HG03025 (cell line): ENCODE measurements around the gene NTRK2.
"Not testable (repeated sequence)": the region's sequence is repeated elsewhere in the genome, so short reads cannot be mapped to it uniquely, and the experiment has no call there.

Source experiments
- ATAC-seq: cut with Tn5 transposase; IDR thresholded peaks from one replicate; pipeline ENCODE4 v1.9.1; 2021; ENCODE audit warnings: mild to moderate bottlenecking, moderate library complexity; ENCODE audit not compliant: unreplicated experiment, low FRiP score

NTRK2 gene

DNA sequence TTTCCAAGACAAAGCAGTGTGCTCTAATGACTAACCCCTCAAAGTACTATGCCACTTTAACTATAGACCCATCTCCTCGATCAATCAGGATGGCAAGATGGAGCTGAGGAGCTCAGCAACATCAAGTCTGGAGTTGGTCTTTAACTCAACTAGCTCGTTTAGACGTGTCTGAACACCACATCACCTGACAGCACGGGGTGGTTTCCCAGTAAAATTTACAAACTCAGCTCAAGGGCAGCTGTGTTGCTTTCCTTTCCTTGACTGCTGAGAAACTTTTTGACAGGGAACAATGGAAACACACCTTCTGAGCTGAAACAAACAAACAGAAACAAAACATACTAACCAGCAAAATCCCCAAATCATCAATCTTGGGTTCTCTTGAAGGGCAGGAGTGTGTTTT lies 202.5 kb downstream of the NTRK2 start:
- no peak for ATAC-seq

GRCh38 chr9:84874022-84874421 lies 204.5 kb downstream of the NTRK2 start:
- no peak for ATAC-seq

- no peak for ATAC-seq
Measured at GRCh38 chr9:84874596-84874995, 205.1 kb downstream of the NTRK2 start.

DNA sequence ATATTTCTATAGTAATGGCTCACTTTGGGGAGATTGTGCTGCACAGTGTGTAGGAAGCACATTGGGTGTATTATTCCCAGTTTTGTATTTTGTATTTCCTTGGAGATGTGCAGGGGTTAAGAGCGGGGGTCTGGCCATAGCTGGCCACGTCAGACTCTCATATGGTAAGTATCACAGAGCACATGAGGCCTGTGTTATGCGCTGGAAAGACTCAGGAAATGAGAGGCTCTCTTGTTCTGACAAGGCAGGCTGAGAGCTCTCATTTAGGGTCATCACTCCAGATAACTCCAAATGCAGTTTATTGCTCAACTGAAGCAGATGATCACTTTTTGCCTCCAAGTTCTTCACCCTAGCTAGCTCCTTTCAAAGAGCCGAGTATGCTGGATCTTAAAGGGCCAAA lies 205.7 kb downstream of the NTRK2 start:
- ATAC-seq = no peak

- no peak for ATAC-seq
Measured at GRCh38 chr9:84879631-84880030, 210.1 kb downstream of the NTRK2 start.

GRCh38 chr9:84880835-84881234 lies 211.3 kb downstream of the NTRK2 start:
- ATAC-seq = no peak

DNA sequence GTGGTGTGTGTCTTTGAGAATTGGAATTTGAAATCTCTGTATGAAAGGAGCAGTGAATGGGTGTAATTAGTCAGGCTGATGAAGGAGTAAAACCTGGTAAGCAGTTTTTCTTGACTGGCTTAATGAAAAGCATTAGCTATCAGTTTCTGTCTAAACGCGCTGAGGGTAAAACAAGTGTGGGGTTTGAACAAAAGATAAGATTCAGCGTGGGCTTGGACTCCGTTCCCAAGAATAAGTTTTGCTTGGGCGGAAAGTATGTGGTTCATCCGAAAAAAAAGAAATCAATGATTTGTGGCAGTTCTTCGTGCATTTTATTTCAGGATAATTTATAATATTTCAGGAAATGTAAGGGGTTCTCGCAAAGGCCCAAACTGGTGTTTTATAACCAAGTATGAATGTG lies 217.3 kb downstream of the NTRK2 start:
- no peak for ATAC-seq

GRCh38 chr9:84891924-84892323 lies 222.4 kb downstream of the NTRK2 start:
- ATAC-seq = no peak

DNA sequence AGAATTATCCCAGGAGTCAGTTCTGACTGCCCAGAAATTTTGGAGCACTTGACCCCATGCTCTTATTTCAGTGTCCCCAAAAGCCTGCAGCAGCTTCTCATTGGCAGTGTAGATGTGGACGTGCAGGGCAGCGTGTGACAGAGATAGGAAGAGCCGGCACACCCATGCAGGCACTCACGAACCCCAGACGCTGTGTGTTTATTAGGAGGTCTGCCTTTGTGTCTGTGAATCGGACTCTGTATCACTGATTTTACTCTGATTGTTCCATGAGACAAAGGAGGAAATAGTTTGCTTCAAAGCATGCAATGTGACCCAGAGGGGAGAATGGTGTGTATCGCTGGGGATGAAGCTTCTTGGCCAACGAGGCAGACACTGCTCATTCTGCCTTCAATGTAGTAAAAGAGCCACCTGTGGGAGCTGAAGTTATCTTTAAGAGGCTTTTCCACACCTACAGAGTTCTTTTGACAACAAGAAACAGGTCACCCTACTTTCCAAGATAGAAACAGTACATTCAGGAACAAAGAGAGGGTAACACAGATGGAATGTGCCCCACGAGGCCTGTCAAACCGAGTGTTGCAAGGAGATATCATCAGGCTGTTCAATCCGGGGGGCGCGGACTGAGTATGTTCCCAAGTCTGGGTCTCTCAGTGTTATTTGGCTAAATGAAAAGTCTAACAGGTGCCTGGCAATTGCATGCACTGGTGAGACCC lies 224.0 kb downstream of the NTRK2 start:
- no peak for ATAC-seq

DNA sequence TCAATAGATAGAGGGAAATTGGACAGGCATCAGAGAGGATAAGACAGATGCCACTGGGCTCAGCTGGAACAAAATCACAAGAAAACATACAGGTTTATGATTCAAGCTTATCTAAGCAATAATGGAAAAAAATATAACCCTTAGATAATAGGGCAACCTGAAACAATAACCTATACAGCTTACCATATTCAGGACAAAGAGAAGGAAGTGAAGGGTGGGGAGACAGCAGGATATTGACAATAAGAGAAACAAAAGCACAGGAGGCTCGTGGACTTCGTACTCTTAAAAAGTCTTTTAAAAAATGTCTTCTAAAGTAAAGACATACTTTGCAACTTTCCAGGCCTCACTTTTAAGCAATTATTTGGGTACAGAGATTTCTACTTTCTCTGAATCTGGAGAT lies 225.3 kb downstream of the NTRK2 start:
- no peak for ATAC-seq

- ATAC-seq = no peak
Measured at GRCh38 chr9:84897362-84898094, 228.0 kb downstream of the NTRK2 start.

DNA sequence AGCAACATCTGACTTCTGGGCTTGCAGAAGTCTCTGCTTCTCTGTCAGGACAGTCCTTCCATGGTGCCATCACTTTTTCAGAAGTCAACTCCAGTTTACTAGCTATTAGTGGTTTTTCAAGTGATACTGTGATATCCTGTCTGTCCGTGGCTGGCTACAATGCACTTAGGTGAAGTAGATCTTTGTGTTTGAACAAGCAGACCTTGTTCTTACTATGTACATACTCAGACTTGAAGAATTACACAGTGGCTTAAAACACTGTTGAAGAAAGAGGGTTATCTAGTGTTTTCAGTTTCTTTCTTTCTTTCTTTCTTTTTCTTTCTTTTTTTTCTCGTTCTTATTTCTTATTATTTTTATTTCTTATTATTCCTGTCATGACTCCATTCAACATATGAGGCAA lies 228.7 kb downstream of the NTRK2 start:
- ATAC-seq = no peak

- ATAC-seq = not testable (repeated sequence)
Measured at GRCh38 chr9:84898618-84899017, 229.1 kb downstream of the NTRK2 start.

DNA sequence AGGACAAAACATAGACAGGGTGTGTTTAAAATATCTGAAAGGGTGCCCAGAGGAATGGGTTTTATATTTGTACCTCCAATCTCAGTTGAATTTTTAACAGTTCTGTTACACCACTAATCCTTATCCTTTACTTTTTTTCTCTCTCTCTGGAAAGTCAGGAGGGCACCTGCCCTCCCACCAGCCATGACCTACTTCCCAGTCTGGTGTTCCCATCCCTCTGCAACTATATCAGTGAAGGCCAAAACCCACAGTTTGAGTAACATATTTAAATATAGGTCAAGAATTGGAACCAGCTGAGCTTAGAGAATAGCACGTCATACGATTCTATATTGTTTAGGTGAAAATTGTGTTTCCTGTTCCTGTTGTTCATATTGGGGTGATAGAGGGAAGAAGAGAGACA lies 229.8 kb downstream of the NTRK2 start:
- ATAC-seq = no peak

GRCh38 chr9:84900421-84900820 lies 230.9 kb downstream of the NTRK2 start:
- ATAC-seq = no peak

DNA sequence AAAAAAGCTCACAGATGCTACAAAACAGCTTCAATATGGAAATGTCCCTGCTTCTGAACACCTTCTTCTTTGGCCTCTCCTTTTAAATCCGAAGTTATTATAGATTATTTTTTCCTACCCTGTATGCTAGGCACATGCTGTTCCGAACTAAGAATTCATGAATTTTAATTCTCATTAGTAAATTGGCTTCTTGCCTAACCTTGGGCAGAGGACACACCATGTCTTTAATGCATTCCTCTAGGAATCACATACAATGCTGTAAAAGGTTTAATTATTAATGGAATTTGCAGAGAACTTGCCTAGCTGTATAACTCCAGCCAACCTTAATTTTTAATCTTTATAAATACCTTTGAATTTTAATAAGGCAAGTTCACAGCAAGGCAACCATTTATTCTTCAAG lies 234.4 kb downstream of the NTRK2 start:
- ATAC-seq = no peak

DNA sequence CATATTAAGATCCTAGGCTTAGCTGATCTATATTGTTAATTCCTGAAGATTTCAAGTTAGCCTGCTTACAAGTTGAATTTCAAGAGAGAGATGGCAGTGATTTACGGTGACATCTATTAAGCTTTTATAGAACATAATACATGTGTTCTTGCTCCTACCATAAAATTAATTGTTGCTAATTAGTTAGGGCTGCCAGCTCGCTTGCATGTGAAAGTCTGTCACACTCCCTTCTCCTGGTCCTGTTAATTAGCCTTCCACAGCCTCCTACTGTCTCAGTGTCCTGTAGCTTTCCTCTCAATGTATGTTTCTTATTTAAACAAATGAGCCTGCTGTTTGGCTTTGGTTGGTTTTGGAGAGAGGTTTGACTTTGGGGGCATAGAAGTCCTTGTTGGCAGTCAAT lies 247.2 kb downstream of the NTRK2 start:
- no peak for ATAC-seq

DNA sequence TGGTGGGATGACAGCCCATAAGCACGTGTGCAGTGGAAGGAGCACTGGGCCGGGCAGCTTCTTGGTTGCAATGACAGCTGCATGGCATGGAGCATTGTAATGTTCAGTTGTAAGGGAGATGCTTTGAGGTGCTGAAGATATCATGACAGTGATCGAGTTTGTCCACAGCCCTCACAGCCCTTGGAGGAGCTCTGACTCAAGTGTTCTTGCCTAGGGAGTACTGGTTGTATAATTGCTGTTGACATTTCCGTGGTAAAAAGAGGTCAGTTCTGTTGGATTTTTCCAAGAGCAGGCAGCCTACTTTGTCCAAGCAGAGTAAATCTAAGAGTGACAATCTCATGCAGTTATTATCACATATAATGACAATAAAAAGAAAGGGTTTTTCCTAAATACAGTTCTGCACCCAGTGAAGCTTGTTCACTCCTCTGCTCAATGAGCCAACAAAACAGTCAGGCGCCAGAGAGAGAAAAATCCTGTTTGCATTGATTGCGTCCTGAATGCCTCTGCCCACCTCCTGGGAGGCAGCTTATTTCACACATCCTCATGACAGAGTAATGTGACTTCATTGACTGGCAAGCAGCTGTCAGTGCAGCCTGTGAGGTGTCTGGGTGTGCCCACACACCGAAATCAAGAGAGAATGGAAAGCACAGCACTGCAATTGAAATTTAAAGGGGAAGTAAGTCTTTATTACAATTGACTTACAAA lies 248.0 kb downstream of the NTRK2 start:
- ATAC-seq = no peak

DNA sequence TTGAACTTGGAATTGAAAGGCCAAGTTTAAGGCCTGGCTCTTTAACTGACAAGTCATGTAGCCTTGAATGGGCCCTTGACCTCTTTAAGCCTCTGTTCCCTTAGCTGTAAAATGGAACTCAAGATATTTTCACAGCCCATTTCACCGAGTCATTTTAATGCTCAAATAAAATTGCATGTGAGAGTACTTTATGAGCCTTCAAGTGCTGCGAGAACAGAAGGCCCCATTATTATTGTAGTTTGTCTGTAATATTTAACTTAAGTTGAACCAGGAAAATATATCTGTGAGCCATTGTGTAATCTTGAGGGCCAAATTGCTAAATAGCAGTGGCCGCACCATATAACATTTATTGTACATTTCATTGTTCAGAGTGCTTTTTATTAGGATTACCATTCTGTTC lies 249.9 kb downstream of the NTRK2 start:
- ATAC-seq = no peak

- ATAC-seq = no peak
Measured at GRCh38 chr9:84921175-84921574, 251.6 kb downstream of the NTRK2 start.

DNA sequence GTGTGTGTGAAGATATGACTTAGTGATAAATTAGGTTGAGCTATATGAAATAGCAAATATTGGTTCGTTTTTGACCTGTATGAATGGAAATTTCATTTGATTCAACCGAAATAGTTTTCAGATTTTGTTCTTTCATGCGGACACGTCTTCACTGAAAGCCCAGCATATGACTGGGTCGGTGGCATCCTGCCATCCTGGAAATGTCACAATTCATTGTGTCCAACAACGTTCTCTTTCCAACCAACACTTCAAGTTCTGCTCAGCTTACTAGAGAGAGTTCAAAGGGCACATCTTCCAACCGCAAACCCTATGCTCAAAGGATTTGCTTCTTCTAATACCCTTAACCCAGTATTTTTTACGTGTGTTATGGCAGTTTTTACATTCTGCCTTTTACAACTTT lies 252.5 kb downstream of the NTRK2 start:
- no peak for ATAC-seq

- no peak for ATAC-seq
Measured at GRCh38 chr9:84924266-84924665, 254.7 kb downstream of the NTRK2 start.
